Endothelial cell of umbilical vein (primary cell): ENCODE measurements around the gene GABRQ.

Source experiments
- EZH2 ChIP-seq: IDR thresholded peaks from 2 replicates; pipeline ENCODE4 v1.6.1; 2012; ENCODE audit warnings: borderline replicate concordance, low read depth, mild to moderate bottlenecking, moderate library complexity, low read length, inconsistent platforms; ENCODE audit not compliant: severe bottlenecking
- JUN ChIP-seq: IDR thresholded peaks from 2 replicates; pipeline ENCODE4 v1.6.1; 2011; ENCODE audit warnings: borderline replicate concordance, low read depth; ENCODE audit not compliant: insufficient read length, insufficient read depth
- POLR2A ChIP-seq: IDR thresholded peaks from 2 replicates; pipeline ENCODE4 v1.6.1; 2012; ENCODE audit warnings: low read depth, mild to moderate bottlenecking, control low read depth, low read length
- POLR2AphosphoS5 ChIP-seq: IDR thresholded peaks from 2 replicates; pipeline ENCODE4 v1.6.1; 2012; ENCODE audit warnings: low read depth, mild to moderate bottlenecking, control low read depth, low read length, moderate library complexity; ENCODE audit not compliant: insufficient read depth
- TF ChIP-seq, protein P1 (sequence below), 2 donors: IDR thresholded peaks; 1 replicate in 1 of 2; 2 replicates in 1 of 2; pipeline ENCODE4 v1.5.1; 2011; ENCODE audit warnings: low read length in 2 of 2, mild to moderate bottlenecking in 2 of 2, moderate library complexity in 2 of 2, control low read depth in 1 of 2, inconsistent platforms in 1 of 2, low read depth in 1 of 2; ENCODE audit not compliant: insufficient read depth in 1 of 2; ENCODE audit errors: extremely low read depth in 1 of 2
- TF ChIP-seq, protein P2 (sequence below): IDR thresholded peaks from 2 replicates; pipeline ENCODE4 v1.6.1; 2011; ENCODE audit not compliant: insufficient read depth, insufficient read length

DNA sequence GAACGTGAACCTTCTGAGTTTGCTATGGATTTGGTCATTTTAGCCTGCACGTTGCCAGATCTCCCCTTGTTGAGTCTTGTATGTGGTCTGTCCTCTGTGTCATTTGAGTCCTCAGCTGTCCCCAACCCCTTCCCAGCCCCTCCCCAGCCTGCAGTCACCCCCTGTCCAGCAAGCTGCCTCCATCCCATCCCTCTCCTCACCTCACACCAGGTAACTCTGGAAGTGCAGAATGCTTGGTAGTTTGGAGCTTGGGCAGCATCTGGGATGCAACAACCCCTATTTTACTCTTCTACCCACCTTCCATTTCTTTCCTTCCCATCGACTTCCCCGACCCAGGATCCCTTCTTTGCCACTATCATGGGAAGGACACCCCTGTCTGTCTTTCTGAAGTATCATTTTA is 18.4 kb downstream of the GABRQ start:
- TF ChIP-seq JUN (no peak), POLR2AphosphoS5 (no peak), POLR2A (no peak), EZH2 (no peak)
- TF ChIP-seq, protein P1, sequence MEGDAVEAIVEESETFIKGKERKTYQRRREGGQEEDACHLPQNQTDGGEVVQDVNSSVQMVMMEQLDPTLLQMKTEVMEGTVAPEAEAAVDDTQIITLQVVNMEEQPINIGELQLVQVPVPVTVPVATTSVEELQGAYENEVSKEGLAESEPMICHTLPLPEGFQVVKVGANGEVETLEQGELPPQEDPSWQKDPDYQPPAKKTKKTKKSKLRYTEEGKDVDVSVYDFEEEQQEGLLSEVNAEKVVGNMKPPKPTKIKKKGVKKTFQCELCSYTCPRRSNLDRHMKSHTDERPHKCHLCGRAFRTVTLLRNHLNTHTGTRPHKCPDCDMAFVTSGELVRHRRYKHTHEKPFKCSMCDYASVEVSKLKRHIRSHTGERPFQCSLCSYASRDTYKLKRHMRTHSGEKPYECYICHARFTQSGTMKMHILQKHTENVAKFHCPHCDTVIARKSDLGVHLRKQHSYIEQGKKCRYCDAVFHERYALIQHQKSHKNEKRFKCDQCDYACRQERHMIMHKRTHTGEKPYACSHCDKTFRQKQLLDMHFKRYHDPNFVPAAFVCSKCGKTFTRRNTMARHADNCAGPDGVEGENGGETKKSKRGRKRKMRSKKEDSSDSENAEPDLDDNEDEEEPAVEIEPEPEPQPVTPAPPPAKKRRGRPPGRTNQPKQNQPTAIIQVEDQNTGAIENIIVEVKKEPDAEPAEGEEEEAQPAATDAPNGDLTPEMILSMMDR (IDR thresholded peaks at IDR 0.05; ENCODE audit: extremely low read depth in 1 of 2, insufficient read depth in 1 of 2, low read depth in 1 of 2, low read length in 2 of 2), result no peak
- TF ChIP-seq, protein P2, sequence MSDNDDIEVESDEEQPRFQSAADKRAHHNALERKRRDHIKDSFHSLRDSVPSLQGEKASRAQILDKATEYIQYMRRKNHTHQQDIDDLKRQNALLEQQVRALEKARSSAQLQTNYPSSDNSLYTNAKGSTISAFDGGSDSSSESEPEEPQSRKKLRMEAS, result no peak
